K562 (cell line): ENCODE measurements around the gene SLA2. TPM values are rescaled to one million over a fixed set of nuclear protein-coding genes. Genes with fewer than 3 reads are reported as not detected.

Experiments used
- ATAC-seq: fragments of 200-7000 bp; cut with Tn5 transposase; 3 replicates; pipeline ENCODE4 v1.9.1; 2020; ENCODE audit warnings: moderate library complexity
- BruUV-seq: library from RNA; stranded (reverse); fragments of 400-500 nt; replicated peaks from 2 replicates; lab custom pipeline; 2021; lab: Mats Ljungman, UMichigan
- CTCF ChIA-PET: fragments of 300-600 bp; formaldehyde crosslinking; extraction: SDS; loops from one replicate; lab custom pipeline; 2021; ENCODE audit warnings: low intra/inter-chr PET ratio; lab: Yijun Ruan, JAX
- POLR2A ChIA-PET: fragments of 300-600, 350-650 bp; sonication (Branson Sonifier 250); formaldehyde crosslinking; extraction: SDS; loops from one replicate; lab custom pipeline; 2021; ENCODE audit warnings: antibody characterized with exemption, inconsistent platforms; lab: Yijun Ruan, JAX
- DNase-seq, 4 experiments: peaks; one replicate each; pipeline versions ENCODE4 v3.0.0 to v3.0.0-alpha.2; 2011 to 2018; ENCODE audit warnings: low spot score in 3 of 4, mixed read lengths in 3 of 4; ENCODE audit errors: extremely low read depth in 1 of 4
- FAIRE-seq: peaks from 2 replicates; lab custom pipeline; 2011; peaks lifted over from hg19 to GRCh38; lab: Jason Lieb, UNC
- H2AFZ ChIP-seq: 2 replicates; pipeline ENCODE4 v1.6.0; 2011; ENCODE audit warnings: low read depth, low read length, control low read depth, inconsistent platforms
- H3K27ac ChIP-seq: fragments of 200-600 bp; 3 replicates; pipeline ENCODE4 v1.8.0; 2011; ENCODE audit warnings: low read depth, mild to moderate bottlenecking, control low read depth, inconsistent platforms, low read length, moderate library complexity, mixed read lengths; ENCODE audit errors: extremely low read depth
- H3K27me3 ChIP-seq, 2 experiments: fragments of 300-600 bp in 1 of 2; 2 replicates in 1 of 2; 3 replicates in 1 of 2; pipeline versions ENCODE4 v1.6.0 to v1.8.0; 2011; ENCODE audit warnings: inconsistent platforms in 2 of 2, low read length in 2 of 2, mild to moderate bottlenecking in 1 of 2, mixed read lengths in 1 of 2, moderate library complexity in 1 of 2; ENCODE audit not compliant: control insufficient read depth in 2 of 2, insufficient read depth in 2 of 2
- H3K36me3 ChIP-seq: fragments of 300-600 bp; 3 replicates; pipeline ENCODE4 v1.8.0; 2011; ENCODE audit warnings: mild to moderate bottlenecking, low read length, inconsistent platforms; ENCODE audit not compliant: control insufficient read depth, insufficient read depth
- H3K4me1 ChIP-seq, 2 experiments: fragments of 200-600 bp in 1 of 2; replicated peaks in 1 of 2; 2 replicates in 1 of 2; 3 replicates in 1 of 2; pipeline versions ENCODE4 v1.5.1 to v1.8.0; 2011; ENCODE audit warnings: inconsistent platforms in 2 of 2, low read length in 2 of 2, mild to moderate bottlenecking in 1 of 2, mixed read lengths in 1 of 2, moderate library complexity in 1 of 2; ENCODE audit not compliant: control insufficient read depth in 2 of 2, insufficient read depth in 2 of 2
- H3K4me2 ChIP-seq: 2 replicates; pipeline ENCODE4 v1.6.1; 2011; ENCODE audit warnings: low read length, control low read depth, inconsistent platforms, mixed read lengths; ENCODE audit not compliant: insufficient read depth
- H3K4me3 ChIP-seq: fragments of 200-600 bp; sonication (generic), shearing (Covaris generic); 2 replicates; pipeline ENCODE4 v1.5.1; 2016; ENCODE audit warnings: control low read depth, inconsistent platforms
- H3K79me2 ChIP-seq: fragments of 200-600 bp; 3 replicates; pipeline ENCODE4 v1.8.0; 2011; ENCODE audit warnings: low read length, inconsistent platforms; ENCODE audit not compliant: control insufficient read depth, insufficient read depth
- H3K9ac ChIP-seq, 2 experiments: 2 replicates each; pipeline versions ENCODE4 v1.6.0 to v1.6.1; 2011; ENCODE audit warnings: low read depth in 2 of 2, low read length in 2 of 2, control low read depth in 1 of 2, inconsistent platforms in 1 of 2, mild to moderate bottlenecking in 1 of 2, mixed read lengths in 1 of 2; ENCODE audit not compliant: insufficient read depth in 1 of 2
- H3K9me1 ChIP-seq: one replicate; pipeline ENCODE4 v1.6.0; 2011; ENCODE audit warnings: inconsistent platforms, mild to moderate bottlenecking, low read length, moderate library complexity; ENCODE audit not compliant: control insufficient read depth, insufficient read depth
- H3K9me3 ChIP-seq: replicated peaks from 2 replicates; pipeline ENCODE4 v1.5.1; 2011; ENCODE audit warnings: low read depth, low read length, inconsistent platforms; ENCODE audit not compliant: control insufficient read depth, insufficient read depth
- H4K20me1 ChIP-seq: replicated peaks from 2 replicates; pipeline ENCODE4 v1.6.1; 2011; ENCODE audit warnings: low read length, inconsistent platforms, mixed read lengths; ENCODE audit not compliant: control insufficient read depth, insufficient read depth
- CBFA2T3 ChIP-seq: fragments of 450-650 bp; IDR thresholded peaks from 2 replicates; pipeline ENCODE4 v1.6.1; 2017
- ZKSCAN8 ChIP-seq: fragments of 200-800 bp; sonication (Bioruptor generic); IDR thresholded peaks from 2 replicates; pipeline ENCODE4 v1.6.1; 2016; ENCODE audit warnings: missing genetic modification characterization, missing compliant biosample characterization
- WGBS: fragments of 100-300 bp; shearing (Covaris generic); methylation state at CpG from one replicate; pipeline ENCODE4 v1.1.6; 2016; ENCODE audit warnings: low coverage, mixed read lengths; ENCODE audit not compliant: insufficient coverage; ENCODE audit errors: missing lambda C conversion rate; 5-methylcytosine and 5-hydroxymethylcytosine counted together
- in situ Hi-C: fragments of 300-500 bp; cut with MboI; formaldehyde crosslinking; loops from 4 replicates; pipeline ENCODE4 v1.15.0; 2018; ENCODE audit warnings: inconsistent platforms, mixed read lengths
- intact Hi-C: fragments of 100-400 bp; cut with micrococcal nuclease; formaldehyde crosslinking; loops from 2 replicates; pipeline ENCODE4 v1.14.2; 2022
- polyA plus RNA-seq, 8 experiments: library from polyadenylated mRNA; depleted of rRNA in 4 of 8; stranded (reverse) in 5 of 8; unstranded in 3 of 8; fragments of >200 nt; fragmentation: Nextera tagmentation in 2 of 8; fragmentation: Illumina TruSeq in 1 of 8; extraction: Ambion mirVana in 2 of 8; extraction: Trizol in 1 of 8; gene quantifications; 2 replicates each; pipeline versions ENCODE4 v1.2.1 to v1.2.3, GENCODE V29; 2011 to 2014; ENCODE audit warnings: inconsistent platforms in 1 of 8, missing spikeins in 1 of 8
- total RNA-seq, 7 experiments: library from RNA; depleted of rRNA in 6 of 7; stranded (reverse); fragments of >200 nt in 6 of 7; fragmentation: Illumina TruSeq in 2 of 7; extraction: Trizol in 2 of 7; gene quantifications; 2 replicates each; pipeline versions ENCODE4 v1.2.1 to v1.2.3, GENCODE V29; 2011 to 2021; ENCODE audit warnings: low replicate concordance in 1 of 7
- TF ChIP-seq, protein P1 (sequence below): fragments of 450-650 bp; IDR thresholded peaks from 2 replicates; pipeline ENCODE4 v1.6.1; 2016

Gene SLA2
- total and polyA plus RNA-seq, 9 of the 15 experiments (the other 6 are each of a cell fraction or from before 2014, with no cell fraction given): 0.07 TPM; not detected in 7

- H3K9me3 ChIP-seq: no peaks in the 10 kb centered on the region
- H3K9me1 ChIP-seq: no peaks in the 10 kb centered on the region
- H2AFZ ChIP-seq: peak overlapping the region; percentile 67
- ATAC-seq: peak; percentile 71
- TF ChIP-seq, protein P1, sequence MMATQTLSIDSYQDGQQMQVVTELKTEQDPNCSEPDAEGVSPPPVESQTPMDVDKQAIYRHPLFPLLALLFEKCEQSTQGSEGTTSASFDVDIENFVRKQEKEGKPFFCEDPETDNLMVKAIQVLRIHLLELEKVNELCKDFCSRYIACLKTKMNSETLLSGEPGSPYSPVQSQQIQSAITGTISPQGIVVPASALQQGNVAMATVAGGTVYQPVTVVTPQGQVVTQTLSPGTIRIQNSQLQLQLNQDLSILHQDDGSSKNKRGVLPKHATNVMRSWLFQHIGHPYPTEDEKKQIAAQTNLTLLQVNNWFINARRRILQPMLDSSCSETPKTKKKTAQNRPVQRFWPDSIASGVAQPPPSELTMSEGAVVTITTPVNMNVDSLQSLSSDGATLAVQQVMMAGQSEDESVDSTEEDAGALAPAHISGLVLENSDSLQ: peak; percentile 67
- TF ChIP-seq CBFA2T3 (peak; percentile 40), ZKSCAN8 (CRISPR knock-in tag) (no peak)
- no peaks in the 10 kb centered on the region for H3K27me3 ChIP-seq
- no peak overlapping the region for H3K4me3 ChIP-seq
- H3K9ac ChIP-seq: peak overlapping the region in 1 of 2 experiments; percentile 36; a peak in 1 of 4 replicates
- DNase-seq: no peak
- ChIA-PET CTCF (no interaction called here), POLR2A (interaction anchor here (0.6 to 1.8 kb wide), 6 partner anchors 8 to 65 kb away, joined by 3 to 10 read pairs (median 4); no protein-coding TSS in a partner anchor)
- H3K36me3 ChIP-seq: no peaks in the 10 kb centered on the region
- no peak overlapping the region for H3K27ac ChIP-seq
- intact Hi-C loops: no loop called here
- H3K79me2 ChIP-seq: no peaks in the 10 kb centered on the region
- in situ Hi-C loops: no loop called here
- no TSS peak for BruUV-seq
- 40% methylated on average over 14 of the region's 14 CpGs for WGBS
- peak; percentile 59 for FAIRE-seq
- no peak overlapping the region for H3K4me2 ChIP-seq
- peaks cover 0 to 4% of the 10 kb centered on the region in 2 experiments; a peak in 1 of 5 replicates for H3K4me1 ChIP-seq
- H4K20me1 ChIP-seq: no peaks in the 10 kb centered on the region
Observed at GRCh38 chr20:36624068-36624943, 21.7 kb downstream of the SLA2 start.
